Smooth muscle cell (in vitro differentiated cells): Measurements from ENCODE around the gene ZBTB4. TPM values are rescaled to one million over a fixed set of nuclear protein-coding genes. Genes with fewer than 3 reads are reported as not detected.

Source experiments
- DNase-seq: peaks from one replicate; lab custom pipeline; 2025; ENCODE audit not compliant: unreplicated experiment; lab: John Stamatoyannopoulos, UW
- H2AFZ ChIP-seq: fragments of 200-600 bp; sonication (generic); 2 replicates; pipeline ENCODE4 v1.6.0; 2016; ENCODE audit warnings: antibody characterized with exemption, low read depth, mild to moderate bottlenecking
- H3F3A ChIP-seq: fragments of 200-600 bp; sonication (generic); 2 replicates; pipeline ENCODE4 v1.6.0; 2017; ENCODE audit warnings: antibody characterized with exemption, low read depth
- H3K27ac ChIP-seq: fragments of 200-600 bp; sonication (generic); 2 replicates; pipeline ENCODE4 v1.5.1; 2016; ENCODE audit warnings: low read depth, mild to moderate bottlenecking
- H3K27me3 ChIP-seq: fragments of 200-600 bp; sonication (generic); 2 replicates; pipeline ENCODE4 v1.6.1; 2016; ENCODE audit warnings: low read depth, mild to moderate bottlenecking
- H3K36me3 ChIP-seq: fragments of 200-600 bp; sonication (generic); 2 replicates; pipeline ENCODE4 v1.5.1; 2016; ENCODE audit warnings: low read depth
- H3K4me1 ChIP-seq: fragments of 200-600 bp; sonication (generic); 2 replicates; pipeline ENCODE4 v1.5.1; 2016; ENCODE audit warnings: low read depth
- H3K4me2 ChIP-seq: fragments of 200-600 bp; sonication (generic); 2 replicates; pipeline ENCODE4 v1.6.0; 2016; ENCODE audit warnings: mild to moderate bottlenecking
- H3K4me3 ChIP-seq: fragments of 200-600 bp; sonication (generic); 2 replicates; pipeline ENCODE4 v1.5.1; 2016; ENCODE audit warnings: mild to moderate bottlenecking
- H3K79me2 ChIP-seq: fragments of 200-600 bp; sonication (generic); 2 replicates; pipeline ENCODE4 v1.6.0; 2016; ENCODE audit warnings: low read depth, mild to moderate bottlenecking
- H3K9ac ChIP-seq: fragments of 200-600 bp; sonication (generic); 2 replicates; pipeline ENCODE4 v1.6.0; 2016; ENCODE audit warnings: low read depth
- H3K9me3 ChIP-seq: fragments of 200-600 bp; sonication (generic); replicated peaks from 2 replicates; pipeline ENCODE4 v1.5.1; 2016; ENCODE audit warnings: low read depth
- H4K20me1 ChIP-seq: fragments of 200-600 bp; sonication (generic); 2 replicates; pipeline ENCODE4 v1.6.0; 2016; ENCODE audit warnings: low read depth
- WGBS: methylation state at CpG from one replicate; pipeline ENCODE4 v1.1.7; 2016; ENCODE audit warnings: low lambda C conversion rate; 5-methylcytosine and 5-hydroxymethylcytosine counted together
- polyA plus RNA-seq: library from polyadenylated mRNA; unstranded; fragments of >200 nt; fragmentation: Nextera tagmentation; extraction: Ambion mirVana; gene quantifications from 2 replicates; pipeline ENCODE4 v1.2.1, GENCODE V29; 2016
- total RNA-seq: library from RNA; depleted of rRNA; stranded (reverse); fragments of >200 nt; gene quantifications from 2 replicates; pipeline ENCODE4 v1.2.3, GENCODE V29; 2014
- TF ChIP-seq, protein P1 (sequence below): fragments of 200-600 bp; sonication (generic); IDR thresholded peaks from 2 replicates; pipeline ENCODE4 v1.5.1; 2017; ENCODE audit warnings: borderline replicate concordance, mild to moderate bottlenecking, antibody characterized with exemption; ENCODE audit not compliant: insufficient read depth, poor library complexity, severe bottlenecking

Gene ZBTB4
- total and polyA plus RNA-seq, 2 experiments from 2014 or later = 22.8 to 25.6 TPM

DNA sequence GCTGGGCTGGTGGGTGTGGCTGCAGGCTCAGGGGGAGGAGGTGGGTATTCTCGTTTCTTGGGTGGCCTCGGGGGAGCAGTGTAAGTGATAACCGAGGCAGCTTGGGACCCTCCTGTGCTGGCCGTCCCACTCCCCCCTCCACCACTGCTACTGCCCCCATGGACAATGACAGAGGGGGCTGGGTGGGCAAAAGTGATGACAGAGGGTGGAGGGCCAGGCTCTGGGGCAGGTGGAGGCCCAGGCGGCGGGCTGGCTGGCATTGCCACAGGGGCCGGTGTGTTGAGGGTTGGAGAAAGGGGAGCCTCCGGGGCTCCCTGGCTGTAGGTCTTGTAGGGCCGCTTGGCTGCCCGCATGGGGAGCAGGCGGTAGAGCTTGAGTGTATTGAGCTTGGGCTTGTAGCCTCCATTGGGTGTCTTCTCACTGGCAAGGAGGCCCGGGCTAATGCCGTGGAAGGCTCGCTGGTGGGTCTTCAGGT, 16.0 kb downstream of the ZBTB4 start:
- Histone ChIP-seq H3K9ac (no peak overlapping the region), H3K27me3 (no peaks in the 10 kb centered on the region), H4K20me1 (peaks cover 46% of the 10 kb centered on the region), H3F3A (peaks cover 12% of the 10 kb centered on the region), H3K9me3 (no peaks in the 10 kb centered on the region), H3K4me1 (peaks cover 8% of the 10 kb centered on the region), H2AFZ (no peak overlapping the region), H3K36me3 (no peaks in the 10 kb centered on the region), H3K79me2 (peaks cover 23% of the 10 kb centered on the region), H3K4me2 (no peak overlapping the region), H3K27ac (no peak overlapping the region), H3K4me3 (no peak overlapping the region)
- DNase-seq = no peak
- WGBS = 96% methylated on average over 11 of the region's 14 CpGs
- TF ChIP-seq, protein P1, sequence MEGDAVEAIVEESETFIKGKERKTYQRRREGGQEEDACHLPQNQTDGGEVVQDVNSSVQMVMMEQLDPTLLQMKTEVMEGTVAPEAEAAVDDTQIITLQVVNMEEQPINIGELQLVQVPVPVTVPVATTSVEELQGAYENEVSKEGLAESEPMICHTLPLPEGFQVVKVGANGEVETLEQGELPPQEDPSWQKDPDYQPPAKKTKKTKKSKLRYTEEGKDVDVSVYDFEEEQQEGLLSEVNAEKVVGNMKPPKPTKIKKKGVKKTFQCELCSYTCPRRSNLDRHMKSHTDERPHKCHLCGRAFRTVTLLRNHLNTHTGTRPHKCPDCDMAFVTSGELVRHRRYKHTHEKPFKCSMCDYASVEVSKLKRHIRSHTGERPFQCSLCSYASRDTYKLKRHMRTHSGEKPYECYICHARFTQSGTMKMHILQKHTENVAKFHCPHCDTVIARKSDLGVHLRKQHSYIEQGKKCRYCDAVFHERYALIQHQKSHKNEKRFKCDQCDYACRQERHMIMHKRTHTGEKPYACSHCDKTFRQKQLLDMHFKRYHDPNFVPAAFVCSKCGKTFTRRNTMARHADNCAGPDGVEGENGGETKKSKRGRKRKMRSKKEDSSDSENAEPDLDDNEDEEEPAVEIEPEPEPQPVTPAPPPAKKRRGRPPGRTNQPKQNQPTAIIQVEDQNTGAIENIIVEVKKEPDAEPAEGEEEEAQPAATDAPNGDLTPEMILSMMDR = no peak

- Histone ChIP-seq H3K27me3 (no peaks in the 10 kb centered on the region), H3F3A (peaks cover 18% of the 10 kb centered on the region), H3K4me2 (no peak overlapping the region), H3K4me1 (peaks cover 8% of the 10 kb centered on the region), H3K27ac (no peak overlapping the region), H3K9me3 (no peaks in the 10 kb centered on the region), H3K4me3 (no peak overlapping the region), H4K20me1 (peaks cover 39% of the 10 kb centered on the region), H3K36me3 (no peaks in the 10 kb centered on the region), H3K79me2 (peaks cover 17% of the 10 kb centered on the region), H3K9ac (no peak overlapping the region), H2AFZ (no peak overlapping the region)
- 96% methylated on average over 43 of the region's 44 CpGs for WGBS
- TF ChIP-seq, protein P1 = no peak
- DNase-seq = no peak
Observed at GRCh38 chr17:7462474-7463371, 16.7 kb downstream of the ZBTB4 start.

- Histone ChIP-seq H4K20me1 (peaks cover 22% of the 10 kb centered on the region), H3K27me3 (no peaks in the 10 kb centered on the region), H3K27ac (no peak overlapping the region), H3K4me3 (no peak overlapping the region), H3K79me2 (peaks cover 7% of the 10 kb centered on the region), H3K4me2 (no peak overlapping the region), H3K9ac (no peak overlapping the region), H3F3A (peaks cover 35% of the 10 kb centered on the region), H3K4me1 (peaks cover 8% of the 10 kb centered on the region), H2AFZ (no peak overlapping the region), H3K9me3 (no peaks in the 10 kb centered on the region), H3K36me3 (no peaks in the 10 kb centered on the region)
- WGBS = 90% methylated on average over 7 of the region's 7 CpGs
- DNase-seq = no peak
- TF ChIP-seq, protein P1 = no peak
Observed at GRCh38 chr17:7460850-7461660, 18.4 kb downstream of the ZBTB4 start.
